Activated naive CD4-positive, alpha-beta T cell treated with anti-CD3 and anti-CD28 coated beads, Interleukin-2, amount 50 U/mL, for 72 hours (primary cell): Measurements from ENCODE around the gene PRR23E. TPM values are rescaled to one million over a fixed set of nuclear protein-coding genes. Genes with fewer than 3 reads are reported as not detected.

Experiments used
- ATAC-seq, 2 donors: fragments of 150-1000 bp; cut with Tn5 transposase; 2 replicates each; pipeline ENCODE4 v1.10.0; 2021; ENCODE audit warnings: mild to moderate bottlenecking in 2 of 2, moderate library complexity in 2 of 2
- DNase-seq, 2 donors: peaks; one replicate each; pipeline ENCODE4 v3.0.0; 2021 to 2022; ENCODE audit warnings: low spot score in 2 of 2
- H3K27ac Mint-ChIP-seq, 2 donors: one replicate each; pipeline ENCODE4 v1.8.0; 2022; ENCODE audit warnings: mild to moderate bottlenecking in 2 of 2, mixed read lengths in 2 of 2
- H3K36me3 Mint-ChIP-seq, 2 donors: one replicate each; pipeline ENCODE4 v1.8.0; 2022; ENCODE audit warnings: mixed read lengths in 2 of 2
- H3K9me3 Mint-ChIP-seq, 2 donors: one replicate each; pipeline ENCODE4 v1.8.0; 2022; ENCODE audit warnings: mixed read lengths in 2 of 2
- total RNA-seq, 2 donors: library from RNA; stranded (reverse); gene quantifications; one replicate each; pipeline ENCODE4 v1.2.3, GENCODE V29; 2022

Gene PRR23E
- total RNA-seq, 2 donors from 2014 or later, result not detected

DNA sequence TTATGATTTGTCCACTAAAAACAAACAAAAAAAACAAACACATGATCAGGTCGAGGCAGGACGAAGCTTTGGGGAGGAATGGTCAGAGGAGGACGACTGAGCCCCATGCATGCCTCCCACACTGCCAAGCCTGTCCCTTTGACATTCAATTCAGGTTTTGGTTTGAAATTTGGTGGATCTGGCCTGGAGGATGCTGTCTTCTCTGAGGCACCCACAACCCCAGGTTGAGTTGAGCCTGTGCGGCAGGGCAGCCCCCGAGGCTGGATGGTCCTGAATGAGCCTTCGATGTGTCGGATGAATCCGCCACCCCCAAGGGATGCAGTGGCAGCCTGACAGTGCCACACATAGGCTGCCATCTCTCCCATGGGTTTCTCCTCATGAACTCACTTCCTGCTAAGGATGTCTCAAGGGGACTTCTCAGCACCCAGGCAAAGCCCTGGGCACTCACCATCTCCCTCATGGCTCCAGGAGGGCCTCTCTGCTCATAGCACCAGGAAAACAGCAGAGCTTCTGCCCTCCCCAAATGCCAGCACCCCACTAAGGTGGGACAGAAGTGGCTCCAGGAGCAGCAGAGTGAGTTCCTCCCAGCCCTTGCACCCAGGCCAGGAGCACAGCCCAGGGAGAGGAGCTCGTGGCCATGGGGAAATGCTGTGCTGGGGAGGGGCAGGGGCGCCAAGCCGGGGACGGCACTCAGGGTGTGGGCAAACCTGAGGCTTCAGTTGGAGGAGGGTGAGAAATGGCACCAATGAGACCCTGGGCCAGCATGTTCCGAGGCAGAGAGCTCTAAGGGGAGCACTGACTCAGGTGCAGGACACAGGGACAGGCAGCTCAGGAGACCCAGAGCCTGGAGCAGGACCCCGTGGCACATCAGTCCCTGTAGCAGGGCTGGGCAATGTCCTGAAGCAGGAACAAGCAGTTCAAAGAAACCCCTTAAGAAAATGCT is 18.5 kb downstream of the PRR23E start:
- no peaks in the 10 kb centered on the region for H3K36me3 Mint-ChIP-seq
- no peak for ATAC-seq
- no peak for DNase-seq
- no peaks in the 10 kb centered on the region for H3K9me3 Mint-ChIP-seq
- H3K27ac Mint-ChIP-seq, result no peak overlapping the region

DNA sequence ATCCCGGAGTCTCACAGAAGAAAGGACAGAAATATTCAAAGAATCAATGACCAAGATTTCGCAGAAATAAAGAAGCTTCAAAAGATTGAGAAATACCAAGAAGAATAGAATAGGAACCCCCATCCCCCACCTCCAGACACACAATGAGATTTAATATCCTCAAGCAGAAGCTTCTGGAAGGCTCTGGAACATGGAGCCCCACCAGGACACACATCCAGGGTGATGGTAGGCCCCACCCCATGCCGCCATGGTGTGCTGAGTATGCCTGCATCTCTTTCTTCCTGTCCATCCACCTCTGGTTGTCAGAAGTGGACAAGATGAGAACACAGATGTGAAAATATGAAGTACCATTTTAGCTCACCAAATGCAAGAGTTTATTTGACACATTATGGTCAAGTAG is 19.3 kb downstream of the PRR23E start:
- no peak for ATAC-seq
- H3K27ac Mint-ChIP-seq, result no peak overlapping the region

DNA sequence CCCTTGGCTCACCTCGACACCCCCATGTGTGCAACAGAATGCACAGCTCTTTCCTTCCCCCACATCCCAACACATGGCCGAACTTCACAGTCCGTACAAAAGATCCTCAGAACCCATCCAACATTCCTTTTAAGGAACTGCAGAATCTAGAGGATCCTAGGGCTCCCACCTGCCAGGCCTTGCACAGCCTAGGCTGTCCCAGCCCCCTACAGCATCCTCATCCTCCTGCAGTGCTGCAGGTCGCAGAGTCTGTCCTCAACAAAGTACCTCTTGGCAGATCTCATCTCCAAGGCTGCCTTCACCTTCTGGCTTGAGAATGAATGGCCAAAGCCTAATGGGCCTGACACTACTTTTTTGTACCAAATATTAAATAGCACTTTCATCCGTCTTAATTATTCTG is 19.8 kb downstream of the PRR23E start:
- Mint-ChIP-seq H3K27ac (no peak overlapping the region), H3K9me3 (no peaks in the 10 kb centered on the region), H3K36me3 (no peaks in the 10 kb centered on the region)
- ATAC-seq, result no peak
- no peak for DNase-seq

More for the DNA sequence above, 19.3 kb downstream of the PRR23E start:
- H3K9me3 Mint-ChIP-seq, result no peaks in the 10 kb centered on the region
- H3K36me3 Mint-ChIP-seq, result no peaks in the 10 kb centered on the region
- DNase-seq, result no peak

DNA sequence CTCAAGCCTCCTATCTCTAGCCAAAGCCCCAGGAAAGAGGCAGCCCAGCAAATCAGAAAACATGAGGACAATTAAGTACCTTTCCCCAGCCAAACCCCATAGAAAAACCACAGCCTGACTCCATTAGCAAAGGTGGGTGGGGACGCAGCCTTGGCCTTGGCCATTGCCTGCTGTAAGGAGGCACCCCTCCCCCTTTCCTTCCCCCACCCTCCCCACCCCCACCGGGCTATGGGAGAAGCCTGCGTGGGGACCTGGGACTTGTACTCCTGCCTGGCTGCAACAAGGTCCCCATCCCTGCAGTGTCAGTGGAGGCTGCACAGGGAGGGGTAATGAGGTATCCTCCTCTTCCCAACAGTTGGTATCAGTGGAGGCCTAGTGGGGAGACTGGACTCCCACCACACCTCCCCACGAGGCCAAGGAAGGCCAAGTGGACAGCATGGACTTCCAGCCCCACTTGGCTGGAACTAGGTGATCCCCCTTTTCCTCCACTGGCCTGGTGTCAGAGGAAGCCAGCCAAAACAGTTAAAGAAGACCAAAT is 20.5 kb downstream of the PRR23E start:
- no peak overlapping the region for H3K27ac Mint-ChIP-seq
- DNase-seq (no peak), ATAC-seq (no peak)
- H3K36me3 Mint-ChIP-seq, result no peaks in the 10 kb centered on the region
- H3K9me3 Mint-ChIP-seq, result no peaks in the 10 kb centered on the region

DNA sequence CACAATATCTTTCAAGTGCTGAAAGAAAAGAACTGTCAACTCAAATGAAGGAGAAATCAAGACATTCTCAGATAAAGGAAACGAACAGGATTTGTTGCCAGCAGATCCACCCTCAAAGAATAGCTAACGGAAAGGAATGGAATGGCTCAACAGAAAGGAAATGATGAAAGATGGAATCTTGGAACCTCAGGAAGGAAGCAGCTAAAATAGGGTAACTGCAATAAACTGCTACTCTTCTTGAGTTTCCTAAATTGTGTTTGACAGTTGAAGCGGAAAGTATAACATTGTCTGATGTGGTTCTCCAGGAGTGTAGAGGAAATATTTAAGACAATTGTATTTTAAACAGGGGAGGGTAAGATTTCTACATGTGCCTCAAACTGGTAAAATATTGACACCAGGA is 22.0 kb downstream of the PRR23E start:
- no peaks in the 10 kb centered on the region for H3K36me3 Mint-ChIP-seq
- no peak for ATAC-seq
- no peak for DNase-seq
- no peak overlapping the region for H3K27ac Mint-ChIP-seq
- no peaks in the 10 kb centered on the region for H3K9me3 Mint-ChIP-seq

DNA sequence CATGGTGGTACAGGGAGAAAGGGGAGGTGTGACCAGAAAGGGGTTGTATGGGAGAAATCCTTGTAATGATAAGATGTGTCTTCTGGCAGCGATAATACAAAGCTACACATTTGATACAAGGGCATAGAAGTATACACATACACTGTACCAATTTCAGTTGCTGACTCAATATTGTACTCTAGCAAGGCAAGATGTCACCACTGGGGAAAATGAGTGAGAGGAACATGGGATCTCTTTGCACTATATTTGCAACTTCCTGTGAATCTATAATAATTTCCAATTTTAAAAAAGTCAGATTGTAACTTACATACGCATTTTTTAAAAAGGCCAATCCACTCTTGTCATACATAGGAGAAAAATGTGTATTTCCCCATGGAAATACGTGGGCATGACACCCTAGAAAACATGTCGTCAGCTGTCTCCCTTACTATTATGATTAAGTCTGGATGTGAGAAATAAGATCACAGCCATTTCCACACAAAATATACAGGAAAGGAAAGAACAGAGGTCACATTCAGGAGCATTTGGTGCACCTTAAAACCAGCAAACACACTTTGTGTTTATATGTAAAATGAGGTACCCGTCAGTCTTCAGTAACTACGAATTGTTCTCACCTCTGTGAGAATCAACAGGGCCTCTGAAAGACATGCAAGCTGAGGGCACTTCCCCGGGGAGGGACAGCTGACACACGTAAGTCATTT is 22.9 kb downstream of the PRR23E start:
- H3K27ac Mint-ChIP-seq, result no peak overlapping the region
- no peaks in the 10 kb centered on the region for H3K9me3 Mint-ChIP-seq
- no peak for DNase-seq
- no peaks in the 10 kb centered on the region for H3K36me3 Mint-ChIP-seq
- ATAC-seq, result peak in 1 of 2 donors; percentile 34

DNA sequence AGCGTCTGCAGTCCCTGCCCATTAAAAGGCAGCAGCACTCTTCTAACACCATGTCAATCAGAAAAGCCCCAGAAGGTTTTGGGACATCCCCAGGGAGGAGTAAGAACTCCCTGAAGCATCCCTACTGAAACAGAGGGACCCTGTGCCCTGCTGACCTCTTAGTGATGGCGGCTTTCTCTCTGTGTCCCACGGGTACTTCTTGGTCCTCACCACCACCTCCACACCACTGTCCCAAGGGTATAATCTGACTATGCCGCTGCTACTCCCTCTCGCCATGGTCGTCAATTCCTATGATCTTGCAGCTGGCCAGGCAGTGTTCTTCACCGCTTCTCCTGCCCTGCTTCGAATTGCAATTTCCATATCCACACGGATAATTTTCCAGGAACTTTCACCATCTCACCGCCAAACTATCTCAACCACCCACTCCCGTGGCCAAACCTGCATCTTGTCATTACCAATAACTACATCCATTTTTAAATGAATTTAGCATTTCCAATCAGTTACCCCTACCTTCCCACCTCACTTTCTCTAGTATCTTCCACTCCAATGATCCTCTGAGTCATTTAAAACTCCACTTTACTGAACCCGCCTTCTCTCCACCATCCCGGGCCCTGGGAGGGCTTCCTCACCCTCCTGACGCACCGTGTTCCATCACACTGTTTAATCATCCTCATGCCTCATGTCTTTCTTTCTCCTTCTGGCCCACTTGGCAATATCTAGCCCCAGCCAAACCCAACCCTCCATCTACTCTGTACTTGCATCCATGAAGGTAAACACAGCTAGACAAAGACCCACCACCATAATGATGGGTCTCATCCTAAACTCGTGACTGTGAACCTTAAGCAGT is 23.7 kb downstream of the PRR23E start:
- peak in 1 of 2 donors; percentile 58 for ATAC-seq
- H3K36me3 Mint-ChIP-seq, result no peaks in the 10 kb centered on the region
- no peaks in the 10 kb centered on the region for H3K9me3 Mint-ChIP-seq
- no peak overlapping the region for H3K27ac Mint-ChIP-seq
- no peak for DNase-seq

DNA sequence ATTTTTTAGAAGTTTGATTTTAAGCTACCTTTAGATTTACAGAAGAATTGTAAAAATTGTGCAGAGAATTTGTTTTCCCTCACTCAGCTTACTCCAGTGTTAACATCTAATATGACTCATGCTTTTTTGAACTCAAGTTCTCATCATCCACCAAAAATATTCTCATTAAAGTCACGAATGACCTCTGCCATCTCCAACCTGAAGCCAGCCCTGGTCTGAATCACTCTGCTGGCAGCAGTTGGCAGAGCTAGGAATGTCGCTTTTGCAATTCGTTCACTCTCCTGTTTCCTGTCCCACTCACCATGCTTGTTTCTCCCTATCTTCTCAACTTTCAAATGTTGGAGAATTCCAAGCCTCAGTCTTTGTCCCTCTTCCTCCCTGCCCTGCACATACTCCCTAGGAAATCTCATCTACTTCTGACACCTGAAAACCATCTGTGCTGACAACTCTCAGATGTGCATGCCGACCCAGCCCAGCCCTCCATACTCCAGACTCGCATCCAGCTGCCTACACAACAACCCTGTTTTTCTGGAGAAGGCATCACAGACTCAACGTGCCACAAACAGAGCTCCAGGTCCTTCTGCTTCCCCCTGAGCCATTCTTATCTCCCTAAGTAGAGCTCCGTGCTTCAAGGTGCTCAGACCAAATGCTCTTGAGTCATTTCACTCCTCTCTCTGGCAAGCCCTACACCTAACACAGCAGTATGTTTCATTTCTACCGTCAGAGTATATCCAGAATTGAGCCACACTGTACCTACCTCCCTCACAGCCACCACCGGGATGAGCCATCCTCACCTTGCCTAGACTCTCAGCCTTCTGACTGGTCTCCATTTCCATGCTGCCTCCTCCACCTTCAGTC is 24.9 kb downstream of the PRR23E start:
- no peak overlapping the region for H3K27ac Mint-ChIP-seq
- peak; percentile 63 to 88 for ATAC-seq
- DNase-seq, result no peak
- no peaks in the 10 kb centered on the region for H3K36me3 Mint-ChIP-seq
- no peaks in the 10 kb centered on the region for H3K9me3 Mint-ChIP-seq

DNA sequence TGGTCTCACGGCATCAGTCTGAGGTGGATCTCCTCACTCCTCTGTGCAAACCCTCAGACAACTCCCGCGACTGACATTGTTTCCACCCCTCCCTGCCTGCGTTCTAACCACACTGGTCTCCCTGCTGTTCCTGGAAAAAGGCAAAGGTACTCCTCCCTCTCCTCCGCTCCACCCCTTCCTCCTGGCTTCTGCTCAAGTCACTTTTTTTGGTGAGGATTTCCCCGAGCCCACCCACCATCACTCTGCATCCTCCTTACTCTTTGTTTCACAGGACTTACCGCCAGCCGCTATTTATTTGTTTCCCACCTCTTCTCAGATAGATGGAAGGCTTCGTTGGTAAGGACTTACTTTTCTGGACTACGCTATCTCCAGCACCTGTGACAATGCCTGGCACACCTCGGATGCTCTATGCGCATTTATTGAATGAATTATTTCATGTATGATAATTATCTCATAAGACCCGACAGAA is 25.6 kb downstream of the PRR23E start:
- no peaks in the 10 kb centered on the region for H3K36me3 Mint-ChIP-seq
- no peak overlapping the region for H3K27ac Mint-ChIP-seq
- H3K9me3 Mint-ChIP-seq, result no peaks in the 10 kb centered on the region
- no peak for ATAC-seq
- DNase-seq, result no peak

DNA sequence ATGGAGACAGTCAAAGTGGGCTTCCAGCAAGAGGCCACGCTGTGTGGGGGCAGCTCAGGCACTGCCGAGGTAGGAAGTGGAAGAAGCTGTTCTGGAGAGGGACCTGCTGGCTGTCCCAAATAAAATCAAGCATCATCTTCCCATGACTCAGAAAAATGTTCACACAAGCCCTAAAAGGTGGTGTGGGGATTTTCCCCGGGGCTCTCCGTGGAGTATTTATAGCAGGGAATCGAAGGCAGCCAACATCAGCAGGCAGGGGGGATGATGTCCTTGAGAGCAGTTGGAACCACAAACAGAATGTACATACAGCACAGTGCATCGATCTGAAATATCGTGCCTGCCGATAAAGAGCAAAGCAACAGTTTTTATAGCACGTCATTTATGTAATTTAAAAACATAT is 27.6 kb downstream of the PRR23E start:
- DNase-seq, result no peak
- Mint-ChIP-seq H3K36me3 (peaks cover 5 to 7% of the 10 kb centered on the region in 2 donors), H3K27ac (no peak overlapping the region), H3K9me3 (peaks cover 5 to 11% of the 10 kb centered on the region in 2 donors)
- no peak for ATAC-seq

DNA sequence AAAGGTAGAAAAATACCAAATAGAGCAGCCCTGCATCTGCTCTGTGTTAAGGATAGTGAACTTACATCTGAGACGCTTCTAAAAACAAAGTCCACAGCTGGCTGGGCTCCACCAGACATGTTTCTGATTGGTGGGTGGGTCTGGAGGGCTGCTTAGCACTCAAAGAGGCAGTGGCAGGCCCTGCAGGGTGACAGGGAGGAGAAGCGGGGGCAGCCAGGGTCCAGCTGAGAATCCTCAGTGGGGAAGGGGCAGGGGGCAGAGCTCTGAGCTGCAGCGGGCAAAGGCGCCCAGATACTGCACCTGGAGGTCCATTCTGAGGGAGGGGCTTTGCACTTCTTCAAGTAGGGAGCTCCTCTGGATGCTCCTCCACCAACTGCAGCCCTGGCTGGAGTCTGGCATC is 28.1 kb downstream of the PRR23E start:
- DNase-seq, result no peak
- no peak overlapping the region for H3K27ac Mint-ChIP-seq
- H3K9me3 Mint-ChIP-seq, result peaks cover 9 to 11% of the 10 kb centered on the region in 2 donors
- peaks cover 6 to 7% of the 10 kb centered on the region in 2 donors for H3K36me3 Mint-ChIP-seq
- ATAC-seq, result no peak

DNA sequence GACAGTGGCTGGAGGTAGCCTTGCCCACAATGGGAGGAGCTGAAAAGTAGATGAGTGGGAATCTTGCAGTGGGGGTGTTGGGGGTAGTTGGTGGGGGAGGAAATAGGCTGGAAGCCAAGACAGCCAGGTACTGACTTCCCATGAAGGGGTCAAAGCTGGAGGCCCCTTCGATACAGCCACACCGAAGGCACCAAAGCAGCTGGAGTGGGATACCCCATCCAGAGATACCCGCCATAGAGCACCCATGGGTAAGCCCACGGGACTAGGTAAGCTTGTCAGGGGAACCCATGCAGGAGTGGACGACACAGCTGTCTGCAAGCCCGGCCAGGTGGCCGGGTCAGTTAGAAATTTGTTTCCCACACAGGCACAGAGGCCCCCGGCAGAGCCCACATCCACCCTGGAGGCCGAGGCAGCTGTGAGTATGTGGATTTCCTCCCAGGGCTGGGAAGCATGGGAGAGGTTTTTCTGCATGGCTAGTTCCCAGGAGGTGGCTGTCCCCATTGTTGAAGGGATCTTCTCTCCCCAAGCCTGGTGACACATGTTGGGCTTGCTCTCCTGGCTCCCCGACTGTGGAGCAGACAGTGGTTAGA is 28.6 kb downstream of the PRR23E start:
- H3K9me3 Mint-ChIP-seq, result peaks cover 11 to 13% of the 10 kb centered on the region in 2 donors
- no peak overlapping the region for H3K27ac Mint-ChIP-seq
- DNase-seq, result no peak
- H3K36me3 Mint-ChIP-seq, result peaks cover 7 to 11% of the 10 kb centered on the region in 2 donors
- ATAC-seq, result no peak

DNA sequence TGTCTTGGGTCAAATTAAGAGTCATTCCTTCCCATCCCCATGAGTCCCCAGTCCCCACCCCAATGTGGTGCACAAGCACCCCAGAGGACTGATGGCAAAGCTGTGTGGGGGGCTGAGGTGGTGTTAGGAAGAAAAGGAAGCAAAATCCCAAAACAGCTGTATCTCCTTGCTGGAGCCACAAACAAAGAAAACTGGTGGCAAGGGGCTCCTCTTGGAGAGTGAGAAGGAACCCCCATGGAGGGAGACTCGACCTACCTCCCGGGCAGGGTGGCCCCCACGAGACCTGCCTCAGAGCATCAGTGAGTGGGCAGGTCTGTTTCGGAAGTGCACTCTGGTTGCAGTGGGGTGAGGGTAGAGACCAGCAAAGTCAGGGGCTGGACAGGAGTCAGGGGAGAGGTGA is 29.2 kb downstream of the PRR23E start:
- DNase-seq (no peak), ATAC-seq (no peak)
- H3K27ac Mint-ChIP-seq, result no peak overlapping the region
- peaks cover 11 to 13% of the 10 kb centered on the region in 2 donors for H3K9me3 Mint-ChIP-seq
- H3K36me3 Mint-ChIP-seq, result peaks cover 7 to 11% of the 10 kb centered on the region in 2 donors

DNA sequence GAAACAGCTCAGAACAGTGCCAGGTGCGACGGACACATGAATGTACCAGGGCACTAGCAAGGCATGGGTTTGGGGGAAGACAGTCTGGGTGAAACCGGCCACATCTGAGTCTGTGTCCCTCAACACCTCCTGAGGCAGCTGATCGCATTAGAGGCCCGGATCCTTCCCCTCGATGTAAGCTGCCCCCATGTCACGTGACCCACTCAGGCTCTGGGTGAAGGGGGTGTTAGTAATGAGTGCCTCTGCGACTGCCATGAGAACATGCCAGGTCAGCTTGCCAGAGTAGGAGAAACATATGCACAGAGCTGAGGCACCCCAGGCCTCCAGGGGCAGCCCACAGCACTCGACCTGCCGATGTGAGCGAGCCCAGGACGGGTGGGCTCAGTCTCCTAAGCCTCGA is 29.7 kb downstream of the PRR23E start:
- H3K36me3 Mint-ChIP-seq, result peaks cover 7 to 11% of the 10 kb centered on the region in 2 donors
- no peak for DNase-seq
- no peak overlapping the region for H3K27ac Mint-ChIP-seq
- no peak for ATAC-seq
- peaks cover 11 to 13% of the 10 kb centered on the region in 2 donors for H3K9me3 Mint-ChIP-seq

DNA sequence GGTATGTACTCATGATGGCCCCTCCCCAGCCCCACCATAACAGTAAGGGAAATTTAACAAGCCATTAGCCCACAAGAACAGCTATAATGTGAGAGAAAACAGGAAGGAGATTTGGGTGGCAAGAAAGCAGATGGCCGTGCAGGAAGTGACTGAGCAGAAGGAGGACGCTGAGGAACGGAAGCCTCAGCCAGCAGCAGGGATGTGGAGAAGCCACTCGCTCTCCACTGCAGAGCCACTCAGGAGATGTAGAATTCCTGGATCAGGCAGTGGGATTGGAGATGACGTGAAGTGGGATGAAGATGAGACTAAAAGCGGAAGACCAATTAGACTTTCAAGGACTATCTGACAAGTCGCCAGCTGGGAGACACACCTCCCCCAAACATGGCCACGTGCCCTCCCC is 31.2 kb downstream of the PRR23E start:
- H3K9me3 Mint-ChIP-seq, result peaks cover 11 to 13% of the 10 kb centered on the region in 2 donors
- H3K36me3 Mint-ChIP-seq, result peaks cover 7 to 11% of the 10 kb centered on the region in 2 donors
- DNase-seq, result no peak
- no peak overlapping the region for H3K27ac Mint-ChIP-seq
- ATAC-seq, result no peak
